Gastrocnemius medialis (tissue), 4 donors: ENCODE measurements around the gene ERC2. TPM values are rescaled to one million over a fixed set of nuclear protein-coding genes. Genes with fewer than 3 reads are reported as not detected.

Source experiments
- ATAC-seq, 2 donors: fragments of 150-250 bp; one replicate each; pipeline ENCODE4 v1.9.1; 2016
- DNase-seq, 2 donors: peaks; one replicate each; pipeline ENCODE4 v3.0.0-alpha.2; 2019
- H3K27ac ChIP-seq, 4 donors: fragments of 200-600 bp; sonication (generic); 1 replicate in 1 of 4; 2 replicates in 3 of 4; pipeline ENCODE4 v1.5.1; 2016 to 2018; ENCODE audit warnings: mild to moderate bottlenecking in 2 of 4, moderate library complexity in 1 of 4
- H3K27me3 ChIP-seq, 3 donors: fragments of 200-600 bp; sonication (generic) in 2 of 3; 1 replicate in 1 of 3; 2 replicates in 2 of 3; pipeline versions ENCODE4 v1.5.1 to v1.6.0; 2016 to 2019; ENCODE audit warnings: mild to moderate bottlenecking in 1 of 3, moderate library complexity in 1 of 3
- H3K36me3 ChIP-seq, 2 donors: fragments of 200-600 bp; sonication (generic) in 1 of 2; one replicate each; pipeline ENCODE4 v1.5.1; 2017 to 2018
- H3K4me1 ChIP-seq, 2 donors: fragments of 200-600 bp; sonication (generic) in 1 of 2; one replicate each; pipeline ENCODE4 v1.5.1; 2016 to 2017; ENCODE audit warnings: mild to moderate bottlenecking in 2 of 2
- H3K4me3 ChIP-seq, 4 donors: fragments of 200-600 bp; sonication (generic) in 3 of 4; 1 replicate in 1 of 4; 2 replicates in 3 of 4; pipeline ENCODE4 v1.5.1; 2016 to 2019; ENCODE audit warnings: mild to moderate bottlenecking in 2 of 4
- H3K9me3 ChIP-seq, 3 donors: fragments of 200-600 bp; sonication (generic) in 2 of 3; 1 replicate in 1 of 3; 2 replicates in 2 of 3; pipeline ENCODE4 v1.5.1; 2016 to 2019
- CTCF ChIP-seq, 5 experiments: fragments of 450-650 bp in 3 of 5; fragments of 200-600 bp in 2 of 5; sonication (generic) in 2 of 5; IDR thresholded peaks in 4 of 5; conservative IDR thresholded peaks in 1 of 5; 1 replicate in 4 of 5; 2 replicates in 1 of 5; pipeline ENCODE4 v1.5.1; 2016 to 2019; ENCODE audit warnings: antibody characterized with exemption in 5 of 5, mild to moderate bottlenecking in 3 of 5, moderate library complexity in 3 of 5
- POLR2A ChIP-seq, 2 donors: fragments of 450-650 bp; IDR thresholded peaks; one replicate each; pipeline ENCODE4 v1.6.1; 2017; ENCODE audit warnings: antibody characterized with exemption in 2 of 2, mild to moderate bottlenecking in 2 of 2, moderate library complexity in 2 of 2
- in situ Hi-C, 4 donors: fragments of 200-750 bp; cut with MboI; loops; one replicate each; pipeline versions ENCODE4 v1.15.0 to v1.8.0; 2017; ENCODE audit warnings: low sequenced_read_pairs in 4 of 4
- intact Hi-C: fragments of 100-400 bp; cut with DNase I; formaldehyde crosslinking; loops from one replicate; pipeline ENCODE4 v1.15.1; 2023; ENCODE audit warnings: low total_unique reads
- total RNA-seq, 4 donors: library from RNA; depleted of rRNA; stranded (reverse); fragments of >200 nt; gene quantifications; one replicate each; pipeline versions ENCODE4 v1.1.0 to v1.2.3, GENCODE V29; 2016

ERC2 gene
- total RNA-seq, 4 donors from 2014 or later, result not detected

- in situ Hi-C loops (no loop called here), intact Hi-C loops (no loop called here)
- no peaks in the 10 kb centered on the region for H3K4me1 ChIP-seq
These were observed 557.0 kb downstream of the ERC2 start for GRCh38 chr3:55911266-55911665.

GRCh38 chr3:55910543-55910942, 557.7 kb downstream of the ERC2 start:
- Histone ChIP-seq H3K4me1 (no peaks in the 10 kb centered on the region), H3K9me3 (no peaks in the 10 kb centered on the region), H3K27me3 (no peaks in the 10 kb centered on the region), H3K36me3 (no peaks in the 10 kb centered on the region), H3K27ac (no peak overlapping the region), H3K4me3 (no peak overlapping the region)
- intact Hi-C loops (no loop called here), in situ Hi-C loops (no loop called here)
- ATAC-seq, result no peak
- TF ChIP-seq POLR2A (IDR thresholded peaks at IDR 0.05) (no peak), CTCF (IDR thresholded peaks at IDR 0.05 in 4 of 5, conservative IDR thresholded peaks at IDR 0.05 in 1 of 5) (no peak)
- DNase-seq, result no peak

More at GRCh38 chr3:55911266-55911665, 557.0 kb downstream of the ERC2 start:
- no peaks in the 10 kb centered on the region for H3K9me3 ChIP-seq
- no peaks in the 10 kb centered on the region for H3K27me3 ChIP-seq
- no peaks in the 10 kb centered on the region for H3K36me3 ChIP-seq
- H3K4me3 ChIP-seq, result no peak overlapping the region
- DNase-seq, result no peak
- no peak for ATAC-seq
- no peak for TF ChIP-seq POLR2A (IDR thresholded peaks at IDR 0.05)
- TF ChIP-seq CTCF (IDR thresholded peaks at IDR 0.05 in 4 of 5, conservative IDR thresholded peaks at IDR 0.05 in 1 of 5), result no peak
- no peak overlapping the region for H3K27ac ChIP-seq

- H3K36me3 ChIP-seq, result no peaks in the 10 kb centered on the region
- no peaks in the 10 kb centered on the region for H3K9me3 ChIP-seq
- no peaks in the 10 kb centered on the region for H3K27me3 ChIP-seq
- no peaks in the 10 kb centered on the region for H3K4me1 ChIP-seq
- TF ChIP-seq POLR2A (IDR thresholded peaks at IDR 0.05) (no peak), CTCF (IDR thresholded peaks at IDR 0.05 in 4 of 5, conservative IDR thresholded peaks at IDR 0.05 in 1 of 5) (no peak)
- ATAC-seq (no peak), DNase-seq (no peak)
- in situ Hi-C loops (no loop called here), intact Hi-C loops (no loop called here)
- H3K4me3 ChIP-seq, result no peak overlapping the region
- no peak overlapping the region for H3K27ac ChIP-seq
These were observed 558.9 kb downstream of the ERC2 start for GRCh38 chr3:55909373-55909772.

GRCh38 chr3:55907616-55908015, 560.7 kb downstream of the ERC2 start:
- DNase-seq (no peak), ATAC-seq (no peak)
- intact Hi-C loops, result no loop called here
- TF ChIP-seq POLR2A (IDR thresholded peaks at IDR 0.05) (no peak), CTCF (IDR thresholded peaks at IDR 0.05 in 4 of 5, conservative IDR thresholded peaks at IDR 0.05 in 1 of 5) (no peak)
- Histone ChIP-seq H3K4me3 (no peak overlapping the region), H3K27me3 (no peaks in the 10 kb centered on the region), H3K27ac (no peak overlapping the region), H3K4me1 (no peaks in the 10 kb centered on the region), H3K36me3 (no peaks in the 10 kb centered on the region), H3K9me3 (no peaks in the 10 kb centered on the region)
- in situ Hi-C loops, result no loop called here

GRCh38 chr3:55906896-55907295, 561.4 kb downstream of the ERC2 start:
- H3K36me3 ChIP-seq, result no peaks in the 10 kb centered on the region
- H3K4me3 ChIP-seq, result no peak overlapping the region
- intact Hi-C loops (no loop called here), in situ Hi-C loops (no loop called here)
- TF ChIP-seq POLR2A (IDR thresholded peaks at IDR 0.05), result no peak
- no peak for TF ChIP-seq CTCF (IDR thresholded peaks at IDR 0.05 in 4 of 5, conservative IDR thresholded peaks at IDR 0.05 in 1 of 5)
- ATAC-seq (no peak), DNase-seq (no peak)
- no peaks in the 10 kb centered on the region for H3K9me3 ChIP-seq
- H3K4me1 ChIP-seq, result no peaks in the 10 kb centered on the region
- H3K27me3 ChIP-seq, result no peaks in the 10 kb centered on the region
- H3K27ac ChIP-seq, result no peak overlapping the region
